Large intestine (tissue), 3 donors: Measurements from ENCODE around the gene KDM4C. TPM values are rescaled to one million over a fixed set of nuclear protein-coding genes. Genes with fewer than 3 reads are reported as not detected.

Experiments used
- DNase-seq, 2 donors: peaks; one replicate each; pipeline versions ENCODE4 v3.0.0 to v3.0.0-alpha.2; 2013
- H3K27ac ChIP-seq: one replicate; pipeline ENCODE4 v1.5.1; 2013; ENCODE audit warnings: low read length
- H3K27me3 ChIP-seq: 2 replicates; pipeline ENCODE4 v1.6.1; 2013; ENCODE audit warnings: low read length; ENCODE audit not compliant: control insufficient read depth, insufficient read depth
- H3K36me3 ChIP-seq: 2 replicates; pipeline ENCODE4 v1.6.1; 2013; ENCODE audit warnings: low read length; ENCODE audit not compliant: control insufficient read depth, insufficient read depth
- H3K4me1 ChIP-seq: one replicate; pipeline ENCODE4 v1.6.1; 2013; ENCODE audit warnings: low read length; ENCODE audit not compliant: control insufficient read depth, insufficient read depth
- H3K4me3 ChIP-seq: one replicate; pipeline ENCODE4 v1.5.1; 2013; ENCODE audit warnings: low read length
- H3K9me3 ChIP-seq: one replicate; pipeline ENCODE4 v1.6.1; 2013; ENCODE audit warnings: mild to moderate bottlenecking, low read depth, low read length, moderate library complexity; ENCODE audit not compliant: control insufficient read depth
- WGBS: methylation state at CpG from one replicate; pipeline ENCODE4 v1.1.5; 2013; ENCODE audit warnings: low lambda C conversion rate; ENCODE audit not compliant: insufficient coverage; 5-methylcytosine and 5-hydroxymethylcytosine counted together
- polyA plus RNA-seq: library from polyadenylated mRNA; unstranded; fragments of 120-200 nt; gene quantifications from one replicate; pipeline ENCODE4 v1.2.1, GENCODE V29; 2013

Gene KDM4C
- polyA plus RNA-seq, 1 donor = 27.2 TPM

DNA sequence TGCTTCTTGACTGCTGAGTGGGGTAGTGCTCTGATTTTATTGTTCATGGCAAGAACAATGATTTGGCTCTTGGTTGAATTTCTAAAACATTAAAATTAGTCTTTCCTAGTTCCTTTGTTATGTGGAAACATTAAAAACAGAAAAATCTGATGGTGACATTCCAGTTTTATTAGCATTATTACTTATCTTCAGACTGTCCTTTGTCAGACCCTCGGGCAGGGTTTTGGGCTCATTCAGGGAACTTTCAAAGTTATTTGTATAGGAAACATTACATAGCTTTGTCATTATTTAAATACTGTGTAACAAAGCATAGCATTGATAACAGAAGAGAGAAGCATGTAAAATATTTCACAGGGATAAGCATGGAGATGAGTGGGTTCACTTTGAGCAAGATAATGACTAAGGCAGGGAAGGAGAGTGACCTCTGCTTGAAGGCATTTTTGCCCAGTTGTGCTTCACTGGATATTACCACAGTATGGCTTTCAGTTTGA is 119.9 kb downstream of the KDM4C start:
- 50% methylated on average over 1 of the region's 1 CpG for WGBS
- Histone ChIP-seq H3K27me3 (no peaks in the 10 kb centered on the region), H3K4me3 (no peak overlapping the region), H3K36me3 (peaks cover 2% of the 10 kb centered on the region), H3K27ac (no peak overlapping the region), H3K9me3 (no peaks in the 10 kb centered on the region), H3K4me1 (no peaks in the 10 kb centered on the region)
- DNase-seq = no peak

DNA sequence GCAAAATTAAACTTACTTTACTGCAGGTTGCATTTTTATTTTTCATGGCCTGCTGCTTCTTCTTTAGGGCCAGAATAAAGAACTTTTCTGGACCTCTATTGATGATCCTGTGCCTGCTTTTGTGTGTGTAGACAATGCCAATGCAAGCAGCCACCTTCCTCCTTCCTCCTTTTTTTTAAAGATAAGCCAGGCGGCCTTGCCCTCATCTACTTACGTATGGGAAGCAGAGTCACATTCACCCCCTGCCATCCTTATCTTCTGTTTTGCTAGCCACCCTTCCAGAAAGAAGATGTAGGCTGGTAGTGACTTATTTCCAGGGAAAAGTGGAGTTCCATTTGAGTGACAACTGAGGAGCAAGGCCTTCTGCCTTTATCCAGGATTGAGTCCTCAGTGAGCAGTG is 122.9 kb downstream of the KDM4C start:
- Histone ChIP-seq H3K36me3 (peaks cover 2% of the 10 kb centered on the region), H3K27ac (no peak overlapping the region), H3K27me3 (no peaks in the 10 kb centered on the region), H3K9me3 (no peaks in the 10 kb centered on the region), H3K4me3 (no peak overlapping the region), H3K4me1 (no peaks in the 10 kb centered on the region)
- DNase-seq = no peak
- WGBS = no CpG with 5 or more reads among the region's 2 CpGs

DNA sequence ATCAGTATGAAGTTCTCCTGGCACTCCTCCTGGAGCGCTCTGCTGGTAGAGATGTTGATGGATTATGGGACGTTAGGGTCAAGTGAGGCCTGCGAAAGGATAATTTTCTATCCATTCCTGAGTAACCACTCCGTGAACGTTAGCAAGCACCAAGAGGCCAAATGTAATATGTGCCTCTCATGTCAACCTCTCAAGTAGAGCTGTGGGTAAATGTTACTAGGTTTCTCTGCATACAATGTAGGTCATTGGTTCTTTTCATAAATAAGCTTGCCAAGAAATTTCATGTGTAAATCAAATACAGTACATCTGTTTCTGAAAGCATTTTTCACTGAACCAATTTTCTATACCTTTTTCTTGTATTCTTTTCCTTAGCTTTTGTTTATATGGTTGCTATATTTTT is 126.3 kb downstream of the KDM4C start:
- Histone ChIP-seq H3K4me3 (no peak overlapping the region), H3K36me3 (peaks cover 2% of the 10 kb centered on the region), H3K9me3 (no peaks in the 10 kb centered on the region), H3K27ac (no peak overlapping the region), H3K27me3 (no peaks in the 10 kb centered on the region), H3K4me1 (no peaks in the 10 kb centered on the region)
- no CpG with 5 or more reads among the region's 5 CpGs for WGBS
- no peak for DNase-seq

DNA sequence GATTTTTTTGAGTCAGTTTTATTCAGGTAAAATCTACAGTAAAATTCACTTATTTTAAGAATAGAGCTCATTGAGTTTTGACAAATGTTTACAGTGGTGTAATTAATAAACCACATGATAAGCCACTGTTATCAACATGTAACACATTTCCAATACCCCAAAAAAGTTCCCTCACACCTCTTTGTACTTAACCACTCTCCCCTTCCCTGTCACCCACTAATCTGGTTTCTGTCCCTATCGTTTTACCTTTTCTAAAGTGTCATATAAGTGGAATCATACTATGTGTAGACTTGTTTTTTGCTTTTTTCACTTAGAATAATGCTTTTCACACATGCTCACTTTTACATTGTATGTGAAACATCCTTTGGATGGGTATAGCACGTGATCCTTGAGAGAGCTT is 127.2 kb downstream of the KDM4C start:
- 100% methylated on average over 1 of the region's 2 CpGs for WGBS
- no peaks in the 10 kb centered on the region for H3K27me3 ChIP-seq
- no peaks in the 10 kb centered on the region for H3K9me3 ChIP-seq
- no peak for DNase-seq
- H3K27ac ChIP-seq = no peak overlapping the region
- no peak overlapping the region for H3K4me3 ChIP-seq
- H3K4me1 ChIP-seq = no peaks in the 10 kb centered on the region
- H3K36me3 ChIP-seq = peaks cover 9% of the 10 kb centered on the region

DNA sequence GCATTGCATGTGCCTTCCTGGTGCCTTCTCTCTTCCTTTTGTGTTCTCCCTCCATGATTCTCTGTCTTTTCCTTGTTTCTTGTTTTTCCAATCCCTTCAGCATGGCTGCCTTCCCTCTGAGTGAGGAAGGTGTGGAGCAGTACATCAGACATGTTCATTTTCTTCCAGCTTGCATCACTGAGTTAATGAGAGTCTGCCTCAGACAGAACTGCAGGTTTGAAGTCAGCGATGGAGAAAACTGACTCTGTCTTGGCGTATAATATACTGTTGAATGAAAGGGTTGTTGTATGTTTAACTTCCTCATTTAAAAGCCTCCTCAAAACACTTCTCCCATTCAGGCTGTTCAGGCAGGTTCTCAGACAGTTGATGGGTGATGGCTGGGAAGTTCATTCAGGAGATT is 129.3 kb downstream of the KDM4C start:
- WGBS = no CpG with 5 or more reads among the region's 2 CpGs

DNA sequence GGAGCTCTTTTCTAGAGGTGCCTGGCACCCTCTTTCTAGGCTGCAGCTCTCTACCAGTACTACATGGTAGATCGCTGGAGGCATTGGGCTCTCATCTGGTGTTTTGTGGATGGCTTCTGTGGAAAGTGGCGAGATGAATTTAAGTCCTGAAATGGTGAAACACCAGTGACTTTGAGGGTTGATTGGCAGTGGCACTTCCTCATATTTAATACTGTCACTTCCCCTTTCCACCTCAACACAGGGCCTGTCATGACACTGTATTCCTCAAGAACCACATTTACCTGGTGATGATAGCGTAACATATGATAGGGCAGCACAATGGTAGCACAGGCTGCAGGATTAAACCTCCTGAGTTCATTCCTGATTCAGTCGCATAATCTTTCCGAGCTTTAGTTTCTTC is 132.1 kb downstream of the KDM4C start:
- H3K27ac ChIP-seq = no peak overlapping the region
- no CpG with 5 or more reads among the region's 5 CpGs for WGBS
- no peak overlapping the region for H3K4me3 ChIP-seq
- H3K36me3 ChIP-seq = peaks cover 19% of the 10 kb centered on the region
- no peaks in the 10 kb centered on the region for H3K4me1 ChIP-seq
- DNase-seq = no peak
- no peaks in the 10 kb centered on the region for H3K27me3 ChIP-seq
- H3K9me3 ChIP-seq = no peaks in the 10 kb centered on the region

More for the DNA sequence above, 129.3 kb downstream of the KDM4C start:
- Histone ChIP-seq H3K9me3 (no peaks in the 10 kb centered on the region), H3K36me3 (peaks cover 8% of the 10 kb centered on the region), H3K4me3 (no peak overlapping the region), H3K27ac (no peak overlapping the region), H3K4me1 (no peaks in the 10 kb centered on the region), H3K27me3 (no peaks in the 10 kb centered on the region)
- no peak for DNase-seq

DNA sequence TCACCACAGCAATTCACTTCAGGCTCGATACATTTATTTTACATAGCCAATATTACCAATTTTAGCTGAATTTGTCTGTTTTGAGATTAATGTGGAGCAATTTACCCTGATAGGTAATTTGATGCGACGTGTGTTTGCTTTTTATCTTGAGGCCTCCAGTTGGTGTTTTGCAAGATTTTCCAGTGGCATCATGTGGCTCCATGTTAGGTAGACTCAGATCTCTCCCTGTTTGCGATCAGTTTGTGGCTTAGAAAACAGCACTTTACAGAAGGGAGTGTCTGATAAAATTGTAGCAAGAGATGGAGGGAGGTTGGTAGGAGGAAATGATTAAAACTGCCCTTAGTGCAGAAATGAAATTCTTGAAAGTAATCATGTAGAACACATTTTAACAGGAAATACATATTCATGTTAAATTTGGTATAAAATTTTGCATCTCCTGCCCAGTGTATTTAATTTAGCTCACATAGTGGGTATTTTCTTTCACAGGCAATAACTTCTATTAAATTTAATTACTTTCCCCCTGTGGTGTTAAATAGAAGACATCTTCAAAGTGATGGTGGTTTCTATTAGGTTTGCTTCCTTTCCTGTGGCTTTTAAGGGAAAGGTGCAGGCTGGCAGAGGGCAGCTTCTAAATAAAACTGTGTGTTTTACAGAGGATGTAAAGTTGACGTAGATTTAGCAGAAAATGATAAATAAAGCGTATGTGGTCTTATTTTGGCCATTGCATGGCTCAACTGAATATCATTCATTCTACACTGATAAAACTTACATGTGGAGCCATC is 135.8 kb downstream of the KDM4C start:
- Histone ChIP-seq H3K4me1 (peaks cover 6% of the 10 kb centered on the region), H3K9me3 (no peaks in the 10 kb centered on the region), H3K36me3 (peaks cover 19% of the 10 kb centered on the region), H3K4me3 (no peak overlapping the region), H3K27me3 (no peaks in the 10 kb centered on the region), H3K27ac (no peak overlapping the region)
- DNase-seq = no peak
- 95% methylated on average over 2 of the region's 6 CpGs for WGBS

DNA sequence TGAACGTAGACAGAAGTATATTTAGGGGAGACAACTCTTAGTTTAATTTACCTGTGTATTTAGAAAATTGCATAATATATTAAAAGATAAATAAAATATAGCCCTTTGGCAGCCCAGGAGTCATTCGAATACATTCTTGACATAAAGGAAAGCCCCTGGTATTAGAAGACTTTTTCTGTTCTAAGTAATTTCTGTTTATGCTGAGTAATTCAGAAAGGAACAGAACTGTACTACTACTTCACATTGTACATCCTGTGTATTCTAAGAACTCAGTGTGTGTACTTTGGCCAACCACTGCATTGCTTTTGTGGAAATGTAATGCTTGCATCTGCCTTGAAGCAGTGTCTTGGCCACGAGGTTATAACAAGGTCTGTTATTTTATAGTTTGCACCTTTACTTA is 136.4 kb downstream of the KDM4C start:
- Histone ChIP-seq H3K27ac (no peak overlapping the region), H3K4me3 (no peak overlapping the region), H3K9me3 (no peaks in the 10 kb centered on the region), H3K4me1 (peaks cover 6% of the 10 kb centered on the region), H3K27me3 (no peaks in the 10 kb centered on the region), H3K36me3 (peaks cover 19% of the 10 kb centered on the region)
- no peak for DNase-seq
- 60% methylated on average over 1 of the region's 3 CpGs for WGBS

DNA sequence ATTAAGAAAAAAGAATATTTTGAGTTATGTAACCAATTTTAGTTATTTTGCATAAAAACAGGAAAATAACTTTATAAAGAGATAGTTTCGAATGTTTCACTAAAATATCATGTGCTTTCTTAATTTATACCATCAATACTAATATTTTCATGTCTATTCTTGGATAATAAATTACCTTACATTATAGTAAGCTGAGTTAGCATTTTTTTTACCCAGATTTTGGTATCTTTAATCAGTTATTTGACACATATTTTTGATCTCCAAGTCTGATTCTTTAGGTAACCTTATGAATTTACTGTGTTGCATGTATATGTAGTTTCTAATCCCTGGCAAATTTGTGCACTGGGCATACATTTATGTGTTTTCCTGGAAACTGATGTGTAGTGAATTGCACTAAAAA is 138.0 kb downstream of the KDM4C start:
- Histone ChIP-seq H3K36me3 (peaks cover 11% of the 10 kb centered on the region), H3K27me3 (no peaks in the 10 kb centered on the region), H3K27ac (no peak overlapping the region), H3K4me3 (no peak overlapping the region), H3K4me1 (peaks cover 19% of the 10 kb centered on the region), H3K9me3 (no peaks in the 10 kb centered on the region)
- no peak for DNase-seq
- WGBS = 88% methylated on average over 1 of the region's 1 CpG

DNA sequence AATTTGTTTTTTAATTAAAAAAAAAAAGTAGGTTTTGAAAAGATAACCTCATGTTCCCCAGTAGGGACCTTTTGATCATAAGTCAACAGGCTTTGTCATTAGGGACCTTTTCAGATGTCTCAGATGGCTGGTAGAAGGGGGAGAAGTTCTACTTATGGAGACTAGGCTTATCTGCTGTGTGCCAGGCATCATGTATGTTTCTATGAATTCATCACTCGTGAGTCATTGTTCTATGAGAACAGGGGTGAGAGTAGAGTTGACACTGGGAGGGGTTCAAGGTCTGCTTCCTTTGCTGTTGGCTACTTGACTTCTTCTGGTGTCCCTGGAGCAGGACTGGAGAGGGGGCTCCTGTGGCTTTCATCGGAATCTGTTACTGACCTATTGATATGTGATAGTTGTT is 138.8 kb downstream of the KDM4C start:
- H3K4me1 ChIP-seq = peaks cover 25% of the 10 kb centered on the region
- WGBS = no CpG with 5 or more reads among the region's 2 CpGs

More for the DNA sequence above, 138.8 kb downstream of the KDM4C start:
- Histone ChIP-seq H3K36me3 (peaks cover 11% of the 10 kb centered on the region), H3K9me3 (no peaks in the 10 kb centered on the region), H3K4me3 (no peak overlapping the region), H3K27ac (no peak overlapping the region), H3K27me3 (no peaks in the 10 kb centered on the region)
- DNase-seq = no peak
